Regular cardiac myocyte (primary cell): Measurements from ENCODE around the gene RBM34. TPM values are rescaled to one million over a fixed set of nuclear protein-coding genes. Genes with fewer than 3 reads are reported as not detected.

Experiments
- total RNA-seq: library from RNA; depleted of rRNA; stranded (reverse); fragments of >200 nt; gene quantifications from 2 replicates; pipeline ENCODE4 v1.2.3, GENCODE V29; 2014

RBM34 gene, protein sequence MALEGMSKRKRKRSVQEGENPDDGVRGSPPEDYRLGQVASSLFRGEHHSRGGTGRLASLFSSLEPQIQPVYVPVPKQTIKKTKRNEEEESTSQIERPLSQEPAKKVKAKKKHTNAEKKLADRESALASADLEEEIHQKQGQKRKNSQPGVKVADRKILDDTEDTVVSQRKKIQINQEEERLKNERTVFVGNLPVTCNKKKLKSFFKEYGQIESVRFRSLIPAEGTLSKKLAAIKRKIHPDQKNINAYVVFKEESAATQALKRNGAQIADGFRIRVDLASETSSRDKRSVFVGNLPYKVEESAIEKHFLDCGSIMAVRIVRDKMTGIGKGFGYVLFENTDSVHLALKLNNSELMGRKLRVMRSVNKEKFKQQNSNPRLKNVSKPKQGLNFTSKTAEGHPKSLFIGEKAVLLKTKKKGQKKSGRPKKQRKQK
- total RNA-seq: 65.1 and 67.7 TPM in 2 replicates

GRCh38 chr1:235160957-235161684 is at the start of gene RBM34:
Gene RBM34, minus strand, starts transcription at chr1:235161250. Its CDS starts 24 bp downstream, at chr1:235161226.

GRCh38 chr1:235128456-235129328 is 32.4 kb downstream of the RBM34 start, which contains the start of gene TOMM20:
Gene TOMM20, minus strand, starts transcription at chr1:235128837. Its CDS starts 122 bp downstream, at chr1:235128715.

Other genes with a start within 250 kb of the RBM34 start
- gene TOMM20, start 32.4 kb downstream of the RBM34 start, total RNA-seq: 88.2 and 115 TPM in 2 replicates
- 28.2 and 44.3 TPM in 2 replicates for gene ARID4B, start 166.9 kb upstream of the RBM34 start, total RNA-seq
- 12.3 and 22.3 TPM in 2 replicates for gene GGPS1, start 167.3 kb upstream of the RBM34 start, total RNA-seq
- 21.4 and 39.5 TPM in 2 replicates for gene TBCE, start 206.2 kb upstream of the RBM34 start, total RNA-seq